ENCODE results near the gene SAMD11.

DNA sequence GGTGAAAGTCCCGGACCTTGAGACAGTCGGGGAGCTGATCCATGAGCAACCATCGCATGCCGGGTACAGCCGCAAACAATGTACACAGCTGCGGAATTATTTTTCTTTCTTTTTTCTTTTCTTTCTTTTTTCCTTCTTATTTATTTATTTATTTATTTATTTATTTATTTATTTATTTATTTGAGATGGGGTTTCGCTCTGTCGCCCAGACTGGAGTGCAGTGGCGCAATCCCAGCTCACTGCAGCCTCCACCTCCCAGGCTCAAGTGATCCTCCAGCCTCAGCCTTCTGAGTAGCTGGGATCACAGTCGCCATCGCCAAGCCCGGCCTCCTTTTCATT, 60.7 kb downstream of the SAMD11 start:
- TF ChIP-seq POLR2AphosphoS5 (IDR thresholded peaks at IDR 0.05; ENCODE audit: insufficient read depth in 1 of 2, low read depth in 1 of 2) (no peak), CTCF (IDR thresholded peaks at IDR 0.05) (no peak), POLR2A (IDR thresholded peaks at IDR 0.05) (no peak)
